Measurements from ENCODE around the gene ETV1.
"Not testable (repeated sequence)": the region's sequence is repeated elsewhere in the genome, so short reads cannot be mapped to it uniquely, and the experiment has no call there.

Gene ETV1

GRCh38 chr7:13920053-13920697 lies 69.3 kb downstream of the ETV1 start:
- peak; percentile 99 for DNase-seq

- DNase-seq, result not testable (repeated sequence)
Measured at GRCh38 chr7:13918333-13918732, 71.1 kb downstream of the ETV1 start.

- DNase-seq, result not testable (repeated sequence)
Measured at GRCh38 chr7:13917103-13917502, 72.4 kb downstream of the ETV1 start.

- DNase-seq, result no peak
Measured at GRCh38 chr7:13915891-13916290, 73.6 kb downstream of the ETV1 start.

- peak; percentile 22 for DNase-seq
Measured at GRCh38 chr7:13912715-13913278, 76.7 kb downstream of the ETV1 start.

GRCh38 chr7:13911909-13912308 lies 77.6 kb downstream of the ETV1 start:
- DNase-seq, result peak; percentile 30

- no peak for DNase-seq
Measured at GRCh38 chr7:13910805-13911551, 78.5 kb downstream of the ETV1 start.

- DNase-seq, result peak; percentile 16
Measured at GRCh38 chr7:13908667-13909397, 80.6 kb downstream of the ETV1 start.

- no peak for DNase-seq
Measured at GRCh38 chr7:13907831-13908230, 81.6 kb downstream of the ETV1 start.

GRCh38 chr7:13904689-13905088 lies 84.8 kb downstream of the ETV1 start:
- DNase-seq, result no peak

GRCh38 chr7:13904007-13904406 lies 85.5 kb downstream of the ETV1 start:
- peak; percentile 46 for DNase-seq

- DNase-seq, result no peak
Measured at GRCh38 chr7:13901577-13901976, 87.9 kb downstream of the ETV1 start.

GRCh38 chr7:13898957-13899670 lies 90.4 kb downstream of the ETV1 start:
- no peak for DNase-seq

- DNase-seq, result no peak
Measured at GRCh38 chr7:13897819-13898218, 91.6 kb downstream of the ETV1 start.

- peak; percentile 66 for DNase-seq
Measured at GRCh38 chr7:13894954-13895353, 94.5 kb downstream of the ETV1 start.

- DNase-seq, result no peak
Measured at GRCh38 chr7:13894377-13894776, 95.1 kb downstream of the ETV1 start.

GRCh38 chr7:13890793-13891192 lies 98.7 kb downstream of the ETV1 start:
- DNase-seq, result no peak

- DNase-seq, result no peak
Measured at GRCh38 chr7:13886356-13886755, 103.1 kb downstream of the ETV1 start.

GRCh38 chr7:13882051-13882450 lies 107.4 kb downstream of the ETV1 start:
- DNase-seq, result no peak

GRCh38 chr7:13880789-13881188 lies 108.7 kb downstream of the ETV1 start:
- DNase-seq, result no peak

- DNase-seq, result no peak
Measured at GRCh38 chr7:13879994-13880686, 109.3 kb downstream of the ETV1 start.

GRCh38 chr7:13879143-13879542 lies 110.3 kb downstream of the ETV1 start:
- DNase-seq, result no peak
